ENCODE results near the gene CRIP2. TPM values are rescaled to one million over a fixed set of nuclear protein-coding genes. Genes with fewer than 3 reads are reported as not detected.

The CRIP2 gene
- total RNA-seq, 1 donor from 2014 or later: 38.3 TPM

DNA sequence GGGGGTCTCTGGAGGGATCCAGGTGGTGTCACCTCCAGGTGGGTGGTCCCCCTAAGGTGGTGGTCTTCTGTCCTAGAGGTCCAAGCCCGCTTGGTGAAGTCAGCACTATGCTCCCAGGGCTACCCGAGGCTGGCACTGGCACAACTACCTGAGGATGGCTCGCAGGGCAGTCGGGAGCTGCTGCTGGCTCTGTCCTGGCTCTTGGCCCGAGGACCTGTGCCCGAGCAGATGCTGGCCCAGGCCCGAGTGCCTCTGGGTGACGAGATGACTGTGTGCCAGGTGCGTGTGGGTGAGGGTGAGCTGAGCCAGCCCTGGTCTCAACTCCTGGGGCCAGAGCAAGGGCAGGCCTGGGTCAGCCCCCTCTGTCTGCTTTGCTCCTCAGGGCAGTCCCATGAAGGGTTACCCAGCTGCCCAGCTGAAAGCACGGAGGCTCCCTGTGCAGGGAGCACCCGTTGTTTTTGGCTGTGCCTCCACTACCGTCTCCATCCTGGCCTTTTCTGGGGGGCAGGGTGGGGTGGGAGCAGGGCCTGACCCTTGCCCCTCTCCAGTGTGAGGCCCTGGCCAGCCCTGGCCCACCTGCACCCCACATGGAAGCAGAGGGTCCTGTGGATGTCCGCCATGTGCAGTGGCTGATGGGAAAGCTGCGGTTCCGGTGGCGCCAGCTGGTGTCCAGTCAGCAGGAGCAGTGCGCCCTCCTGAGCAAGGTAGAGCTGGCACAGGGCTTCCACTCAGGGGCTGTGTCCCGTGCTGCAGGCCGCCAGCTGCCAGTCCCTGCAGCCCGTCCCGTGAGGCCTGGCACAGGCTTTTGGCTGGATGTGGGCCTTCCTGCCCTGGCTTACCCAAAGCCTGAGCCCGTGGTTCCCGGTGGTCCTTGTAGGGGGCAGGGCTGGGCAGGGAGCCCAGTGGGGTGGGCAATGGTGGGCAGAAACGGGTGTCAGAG is 17.7 kb downstream of the CRIP2 start:
- no peaks in the 10 kb centered on the region for H3K36me3 Mint-ChIP-seq (ENCODE audit: low read depth)
- peaks cover 10% of the 10 kb centered on the region for H3K4me1 Mint-ChIP-seq
- no peak overlapping the region for H3K27ac Mint-ChIP-seq (ENCODE audit: unreplicated experiment)
- peak overlapping the region; percentile 91 for H3K4me3 Mint-ChIP-seq
- no peak for DNase-seq (ENCODE audit: low read depth, low spot score)
- TF ChIP-seq, protein P1, sequence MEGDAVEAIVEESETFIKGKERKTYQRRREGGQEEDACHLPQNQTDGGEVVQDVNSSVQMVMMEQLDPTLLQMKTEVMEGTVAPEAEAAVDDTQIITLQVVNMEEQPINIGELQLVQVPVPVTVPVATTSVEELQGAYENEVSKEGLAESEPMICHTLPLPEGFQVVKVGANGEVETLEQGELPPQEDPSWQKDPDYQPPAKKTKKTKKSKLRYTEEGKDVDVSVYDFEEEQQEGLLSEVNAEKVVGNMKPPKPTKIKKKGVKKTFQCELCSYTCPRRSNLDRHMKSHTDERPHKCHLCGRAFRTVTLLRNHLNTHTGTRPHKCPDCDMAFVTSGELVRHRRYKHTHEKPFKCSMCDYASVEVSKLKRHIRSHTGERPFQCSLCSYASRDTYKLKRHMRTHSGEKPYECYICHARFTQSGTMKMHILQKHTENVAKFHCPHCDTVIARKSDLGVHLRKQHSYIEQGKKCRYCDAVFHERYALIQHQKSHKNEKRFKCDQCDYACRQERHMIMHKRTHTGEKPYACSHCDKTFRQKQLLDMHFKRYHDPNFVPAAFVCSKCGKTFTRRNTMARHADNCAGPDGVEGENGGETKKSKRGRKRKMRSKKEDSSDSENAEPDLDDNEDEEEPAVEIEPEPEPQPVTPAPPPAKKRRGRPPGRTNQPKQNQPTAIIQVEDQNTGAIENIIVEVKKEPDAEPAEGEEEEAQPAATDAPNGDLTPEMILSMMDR (conservative IDR thresholded peaks at IDR 0.05): no peak
- peaks cover 22% of the 10 kb centered on the region for H3K27me3 Mint-ChIP-seq (ENCODE audit: low read depth)
- no peaks in the 10 kb centered on the region for H3K9me3 Mint-ChIP-seq

DNA sequence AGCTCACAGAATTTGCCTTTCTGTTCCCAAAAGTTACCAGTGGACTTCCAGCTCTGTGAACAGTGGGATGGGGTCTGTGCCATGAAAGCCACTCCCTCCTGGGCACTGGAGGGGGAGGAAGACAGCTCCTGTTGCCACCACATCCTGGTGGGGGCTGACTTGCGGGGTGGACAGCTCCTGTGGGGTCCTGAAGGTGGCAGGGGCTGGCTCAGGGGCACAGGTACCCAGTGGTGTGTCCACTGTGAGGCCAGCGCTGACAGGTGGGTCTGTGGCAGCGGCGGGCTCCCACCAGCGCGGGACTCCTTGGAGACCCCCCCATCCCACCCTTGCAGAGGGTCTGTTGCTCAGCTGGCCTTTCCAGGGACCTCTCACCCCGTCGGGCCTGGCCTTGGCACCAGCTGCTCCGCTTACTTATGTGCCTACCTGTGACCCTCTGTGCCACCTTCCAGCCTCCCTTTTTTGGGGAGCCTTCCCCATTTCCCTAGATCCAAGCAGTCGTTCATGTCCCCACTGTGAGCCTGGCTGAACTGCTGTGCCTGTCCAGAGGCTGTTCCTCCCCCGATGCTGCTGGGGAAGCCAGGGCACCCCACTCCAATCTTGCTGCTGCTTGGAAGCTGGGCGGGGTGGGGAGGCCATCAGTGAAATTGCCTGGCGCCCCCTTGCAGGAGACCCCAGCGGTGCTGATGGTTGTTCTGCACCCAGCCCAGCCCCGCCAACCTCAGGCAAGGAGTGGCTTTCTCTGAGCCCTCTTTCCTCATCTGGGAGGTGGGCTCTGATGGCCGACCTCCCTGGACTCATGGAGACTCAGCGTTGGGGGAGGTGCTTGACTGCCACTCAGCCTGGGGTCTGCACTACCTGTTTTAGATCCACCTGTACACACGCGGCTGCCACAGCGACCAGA is 18.6 kb downstream of the CRIP2 start:
- Mint-ChIP-seq H3K27me3 (ENCODE audit: low read depth) (peaks cover 15% of the 10 kb centered on the region), H3K36me3 (ENCODE audit: low read depth) (no peaks in the 10 kb centered on the region), H3K27ac (ENCODE audit: unreplicated experiment) (no peak overlapping the region), H3K4me3 (peak overlapping the region; percentile 69), H3K9me3 (no peaks in the 10 kb centered on the region), H3K4me1 (peaks cover 10% of the 10 kb centered on the region)
- no peak for DNase-seq (ENCODE audit: low read depth, low spot score)
- TF ChIP-seq, protein P1 (conservative IDR thresholded peaks at IDR 0.05): no peak

DNA sequence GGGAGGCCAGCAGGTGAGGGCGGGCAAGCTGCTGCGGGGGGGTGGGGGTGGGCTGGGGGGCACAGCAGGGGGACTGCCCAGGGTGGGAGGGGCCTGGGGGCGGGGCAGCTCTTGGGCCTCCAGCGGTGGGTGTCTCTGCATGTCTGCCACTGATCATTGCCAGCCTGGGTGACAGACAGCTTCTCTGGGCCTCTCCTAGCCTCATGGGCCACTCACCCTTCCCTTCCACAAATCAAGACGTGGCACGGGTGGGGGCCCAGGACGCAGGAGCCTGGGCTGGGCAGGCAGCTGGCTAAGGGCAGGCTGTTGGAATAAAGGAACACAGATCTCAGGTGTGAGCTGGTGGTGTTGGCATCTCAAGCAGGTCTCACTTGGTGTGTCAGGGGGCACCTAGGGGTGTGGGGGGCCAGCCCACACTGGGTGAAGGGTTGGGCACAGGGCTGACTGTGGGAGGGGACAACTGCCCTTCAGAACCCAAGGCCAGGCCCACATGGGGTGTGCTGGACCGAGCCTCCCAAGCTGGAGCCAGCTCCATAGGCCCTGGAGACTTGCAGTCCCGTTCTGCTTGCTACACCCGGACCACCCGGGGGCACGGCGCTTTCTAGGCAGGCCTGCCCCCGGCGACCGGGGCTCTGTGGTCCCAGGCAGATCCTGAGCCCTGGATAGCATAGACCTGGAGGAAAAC is 19.4 kb downstream of the CRIP2 start:
- H3K27me3 Mint-ChIP-seq (ENCODE audit: low read depth): peaks cover 10% of the 10 kb centered on the region
- H3K9me3 Mint-ChIP-seq: no peaks in the 10 kb centered on the region
- no peak for DNase-seq (ENCODE audit: low read depth, low spot score)
- peak overlapping the region; percentile 57 for H3K4me3 Mint-ChIP-seq
- H3K27ac Mint-ChIP-seq (ENCODE audit: unreplicated experiment): no peak overlapping the region
- H3K36me3 Mint-ChIP-seq (ENCODE audit: low read depth): no peaks in the 10 kb centered on the region
- TF ChIP-seq, protein P1 (conservative IDR thresholded peaks at IDR 0.05): no peak
- peaks cover 14% of the 10 kb centered on the region for H3K4me1 Mint-ChIP-seq

DNA sequence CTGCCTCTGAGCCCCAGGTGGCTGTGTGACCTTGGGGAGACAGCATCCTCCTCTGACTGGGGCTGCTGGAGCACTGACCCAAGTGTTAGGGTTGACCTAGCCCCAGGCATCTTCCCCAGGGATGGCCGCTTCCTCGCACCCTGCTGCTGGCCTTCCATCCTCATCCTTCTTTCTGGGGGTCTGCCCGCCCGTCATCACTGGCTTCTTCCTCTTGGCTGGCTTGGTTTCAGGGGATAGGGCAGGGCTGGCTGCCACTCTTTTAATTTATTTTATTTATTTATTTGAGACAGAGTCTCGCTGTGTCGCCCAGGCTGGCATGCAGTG is 19.9 kb downstream of the CRIP2 start:
- Mint-ChIP-seq H3K4me3 (peak overlapping the region; percentile 67), H3K36me3 (ENCODE audit: low read depth) (no peaks in the 10 kb centered on the region), H3K27me3 (ENCODE audit: low read depth) (peaks cover 7% of the 10 kb centered on the region), H3K27ac (ENCODE audit: unreplicated experiment) (no peak overlapping the region), H3K9me3 (no peaks in the 10 kb centered on the region), H3K4me1 (peaks cover 11% of the 10 kb centered on the region)
- DNase-seq (ENCODE audit: low read depth, low spot score): no peak
- TF ChIP-seq, protein P1 (conservative IDR thresholded peaks at IDR 0.05): no peak
